GM21423 (cell line): Measurements from ENCODE around the gene MYO10.

Experiments
- ATAC-seq: cut with Tn5 transposase; IDR thresholded peaks from one replicate; pipeline ENCODE4 v1.9.1; 2021; ENCODE audit warnings: mild to moderate bottlenecking, moderate library complexity; ENCODE audit not compliant: unreplicated experiment

MYO10 gene

DNA sequence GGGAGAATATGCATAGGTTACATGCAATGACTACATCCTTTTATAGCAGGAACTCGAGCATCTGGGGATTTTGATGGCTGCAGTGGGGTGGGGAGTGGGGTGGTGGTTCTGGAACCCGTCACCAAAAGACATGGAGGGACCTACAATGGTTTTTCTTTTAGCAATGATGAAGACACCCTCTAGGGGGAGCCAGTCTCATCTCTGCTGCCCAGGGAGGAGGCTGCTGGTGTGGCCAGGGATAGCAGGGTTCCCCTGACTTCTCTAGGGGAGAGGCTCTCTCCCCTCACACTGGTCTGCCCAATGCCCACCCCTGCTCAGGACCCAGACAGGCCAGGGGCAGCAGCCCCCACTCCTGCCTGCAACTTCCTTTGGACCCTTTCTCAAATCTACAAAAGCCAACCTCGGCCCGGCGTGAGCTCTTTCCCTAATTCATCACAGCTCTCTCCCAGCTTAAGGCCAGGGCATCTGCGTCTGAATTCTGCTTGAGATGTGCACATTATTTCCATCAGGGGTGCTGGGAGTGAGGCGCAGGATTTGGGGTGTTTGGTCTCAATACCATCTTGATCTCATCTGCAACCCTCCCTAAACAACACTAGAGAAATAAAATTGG lies 245.7 kb downstream of the MYO10 start:
- ATAC-seq = peak; percentile 76

DNA sequence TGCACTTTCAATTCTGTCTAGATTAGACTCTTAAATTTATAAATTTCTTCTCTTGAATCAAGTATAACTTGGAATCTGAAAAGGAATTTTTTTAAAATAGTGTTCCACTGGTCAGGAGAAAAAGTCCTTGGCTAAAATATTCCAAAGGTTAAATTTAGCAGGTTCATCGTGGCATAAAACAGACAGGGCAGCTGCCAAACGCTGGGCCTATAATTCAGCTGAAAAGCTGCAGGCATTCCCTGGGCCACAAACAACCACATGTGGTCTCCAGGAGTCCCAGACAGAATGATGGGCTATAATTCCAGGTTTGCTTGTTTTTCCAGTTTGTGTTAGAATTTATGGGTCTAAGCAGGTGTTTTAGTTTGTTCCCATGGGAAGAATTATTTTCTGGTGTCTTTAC lies 248.2 kb downstream of the MYO10 start:
- ATAC-seq = no peak

GRCh38 chr5:16685069-16685468 lies 251.0 kb downstream of the MYO10 start:
- no peak for ATAC-seq

DNA sequence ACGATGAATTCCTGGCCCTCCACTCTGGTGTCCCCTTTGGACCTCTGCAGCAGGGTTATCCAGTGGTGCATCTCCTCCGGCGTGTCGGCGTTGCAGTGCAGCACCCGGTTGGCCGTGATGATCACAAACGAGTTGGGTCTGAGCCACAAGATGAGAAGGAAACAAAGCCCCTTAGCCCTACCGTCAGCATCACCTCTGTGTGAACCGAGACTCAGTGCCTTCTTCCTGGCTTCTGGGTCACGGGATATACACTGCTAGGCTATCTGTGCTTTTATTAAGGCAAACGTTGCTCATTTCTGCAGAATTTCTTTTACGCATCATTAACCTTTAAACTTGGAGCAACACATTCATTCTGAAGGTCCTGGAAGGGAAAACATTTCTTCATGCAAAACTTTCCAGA lies 254.2 kb downstream of the MYO10 start:
- ATAC-seq = no peak

GRCh38 chr5:16679863-16680262 lies 256.2 kb downstream of the MYO10 start:
- no peak for ATAC-seq

DNA sequence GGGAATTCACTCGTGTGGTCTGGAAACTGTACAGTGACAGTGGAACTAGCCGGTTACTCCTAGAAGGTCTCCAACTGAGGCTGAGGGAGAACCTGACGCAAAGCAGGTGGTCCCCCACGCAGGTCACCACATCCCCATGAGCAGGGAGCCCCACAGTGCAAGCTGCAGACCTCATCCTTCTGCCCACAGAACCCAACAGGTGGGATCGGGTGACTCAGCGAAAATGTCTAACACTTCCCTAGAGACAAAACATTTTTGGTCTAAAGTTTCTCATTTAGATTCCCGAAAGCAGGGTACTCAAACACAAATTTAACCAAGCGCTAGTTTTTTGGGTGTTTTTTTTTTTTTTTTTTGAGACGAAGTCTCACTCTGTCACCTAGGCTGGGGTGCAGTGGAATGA lies 256.9 kb downstream of the MYO10 start:
- no peak for ATAC-seq

- no peak for ATAC-seq
These were observed 260.3 kb downstream of the MYO10 start for GRCh38 chr5:16675806-16676205.

GRCh38 chr5:16674750-16675149 lies 261.3 kb downstream of the MYO10 start:
- no peak for ATAC-seq

DNA sequence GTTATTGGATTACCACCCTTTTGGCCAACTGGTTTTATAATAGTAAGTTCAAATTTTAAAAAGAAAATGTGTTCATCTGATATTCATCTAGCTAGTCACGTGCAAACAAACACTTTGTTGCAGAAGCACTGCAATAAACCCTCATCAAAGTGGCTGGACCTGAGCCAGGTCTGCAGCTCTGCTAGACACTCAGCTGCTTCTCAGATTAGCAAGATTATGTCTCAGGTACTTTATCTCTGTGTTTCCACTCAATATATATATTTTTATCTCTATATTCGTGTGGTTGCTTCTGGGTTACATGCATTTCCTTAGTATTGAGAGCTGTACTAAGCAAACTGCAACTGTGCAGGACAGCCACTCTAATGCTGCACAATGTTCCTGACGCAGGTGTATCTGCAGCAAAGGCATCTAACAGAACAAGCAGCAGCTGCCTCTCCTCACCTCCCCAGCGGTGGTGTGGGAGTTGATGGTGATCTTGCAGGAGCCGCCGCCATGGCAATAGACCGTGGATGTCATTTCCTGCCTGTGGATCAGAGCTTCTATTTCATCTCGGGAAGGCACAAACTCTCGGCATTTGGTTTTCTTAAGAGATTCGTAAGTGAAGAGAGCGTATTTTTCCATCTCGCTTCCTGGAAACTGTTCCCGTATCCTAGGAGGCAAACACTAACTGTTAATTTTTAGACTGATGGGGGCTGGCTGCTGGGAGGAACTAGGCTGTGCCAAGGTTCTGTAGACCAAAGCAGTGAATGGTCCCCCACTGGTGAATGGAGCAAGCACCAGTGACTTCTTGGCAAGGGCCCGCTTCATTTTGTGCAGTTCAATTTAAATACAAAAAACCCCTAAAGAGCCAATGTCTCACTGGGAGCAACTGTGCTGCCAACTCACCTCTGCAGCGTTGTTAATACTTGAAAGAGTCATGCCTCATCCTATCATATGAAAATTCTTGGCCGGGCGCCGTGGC lies 262.6 kb downstream of the MYO10 start:
- no peak for ATAC-seq

- no peak for ATAC-seq
These were observed 264.9 kb downstream of the MYO10 start for GRCh38 chr5:16671208-16671607.

DNA sequence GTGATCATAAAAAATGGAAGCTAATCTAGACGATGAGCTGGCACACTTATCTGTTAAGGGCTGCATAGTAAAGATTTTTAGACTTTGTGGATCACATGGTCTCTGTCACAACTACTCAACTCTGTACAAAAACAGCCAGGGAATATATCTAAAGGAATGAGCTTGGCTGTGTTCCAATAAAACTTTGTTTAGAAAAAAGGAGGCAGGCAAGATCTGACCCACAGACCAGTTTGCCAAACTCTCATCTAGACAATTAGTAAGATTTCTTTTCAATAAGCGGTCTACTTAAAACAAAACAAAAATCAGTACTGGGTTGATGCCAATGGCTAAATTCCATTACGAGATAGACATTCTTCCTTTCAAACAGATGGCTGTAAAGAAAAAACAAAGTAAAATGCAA lies 266.3 kb downstream of the MYO10 start:
- ATAC-seq = no peak

DNA sequence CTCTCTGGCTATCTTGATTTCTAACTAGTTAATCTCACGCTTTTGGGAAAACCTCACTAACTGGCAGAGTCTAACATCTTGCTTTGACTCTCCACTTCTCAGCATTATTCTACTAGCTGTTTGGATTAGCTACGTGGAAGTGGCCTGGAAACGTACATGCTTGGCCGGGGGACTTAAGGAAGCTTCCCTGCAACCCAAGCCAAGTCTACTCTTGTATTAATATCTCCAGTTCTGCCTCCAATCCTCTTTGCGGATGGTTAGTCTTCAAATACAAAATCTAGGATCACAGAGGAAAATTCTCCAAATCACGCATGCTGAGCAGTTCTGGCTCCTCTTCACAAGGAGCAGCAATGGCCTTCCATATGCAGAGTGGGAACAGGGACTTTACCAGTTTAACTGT lies 267.5 kb downstream of the MYO10 start:
- no peak for ATAC-seq

- no peak for ATAC-seq
These were observed 267.9 kb downstream of the MYO10 start for GRCh38 chr5:16668194-16668593.

DNA sequence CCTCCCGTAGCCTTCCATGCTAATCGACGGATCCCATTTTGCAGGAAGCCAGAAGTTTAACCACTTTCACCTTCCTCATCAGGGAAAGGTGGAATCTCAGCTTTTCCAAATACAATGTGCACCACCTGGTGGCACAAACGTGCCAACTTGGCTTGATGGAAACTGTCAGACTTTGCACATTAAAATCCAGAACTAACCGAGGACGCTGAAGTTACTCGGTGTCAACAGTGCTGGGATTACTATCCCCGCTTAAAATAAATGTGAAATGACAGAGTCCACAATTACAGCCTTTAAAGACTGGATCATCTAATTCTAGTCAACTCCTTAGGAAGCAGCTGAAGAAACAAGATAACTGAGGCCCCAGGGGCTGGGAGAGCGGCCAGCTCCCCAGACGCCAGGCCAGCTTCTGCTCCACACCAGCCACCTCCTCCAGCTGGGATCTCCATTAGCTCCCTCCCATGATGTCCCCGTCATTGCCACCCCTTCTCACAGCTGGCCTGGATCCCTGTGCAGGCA lies 269.1 kb downstream of the MYO10 start:
- no peak for ATAC-seq

- no peak for ATAC-seq
These were observed 269.8 kb downstream of the MYO10 start for GRCh38 chr5:16666130-16666882.

DNA sequence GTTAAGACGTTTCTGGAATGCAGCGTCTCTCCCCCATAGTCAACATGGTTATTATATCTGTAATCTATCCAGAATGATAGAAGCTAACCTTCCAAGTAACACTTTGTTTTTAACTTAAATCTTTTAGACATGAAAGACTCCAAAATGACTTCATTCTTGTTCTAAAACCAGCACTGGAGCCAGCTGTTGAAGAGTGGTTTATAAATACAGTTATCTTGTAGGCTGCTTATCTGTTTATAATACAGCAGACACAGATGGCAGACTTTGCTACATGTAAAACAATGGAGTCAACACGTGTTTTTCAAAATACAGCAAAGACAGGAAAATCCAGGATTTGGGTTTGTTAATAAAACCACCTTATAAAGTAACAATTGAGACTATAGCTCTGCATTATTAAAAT lies 270.5 kb downstream of the MYO10 start:
- ATAC-seq = no peak

GRCh38 chr5:16664368-16664767 lies 271.7 kb downstream of the MYO10 start:
- no peak for ATAC-seq

DNA sequence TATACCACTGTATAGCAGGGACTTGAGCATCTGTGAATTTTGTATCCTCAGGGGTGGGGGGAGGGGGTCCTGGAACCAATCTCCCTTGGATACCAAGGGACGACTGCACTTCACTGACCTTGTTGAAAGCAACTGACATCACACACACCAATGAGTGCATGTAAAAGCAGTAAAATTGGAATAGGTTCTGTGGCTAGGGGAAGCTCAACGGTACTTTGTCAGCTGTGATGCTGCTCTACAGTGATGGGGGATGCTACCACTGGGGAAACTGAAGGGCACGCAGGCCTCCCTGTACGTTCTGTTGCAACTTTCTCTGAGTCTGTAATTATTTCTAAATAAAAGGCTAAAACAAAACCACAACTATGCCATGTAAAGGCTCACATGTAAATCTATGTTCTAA lies 272.2 kb downstream of the MYO10 start:
- no peak for ATAC-seq

DNA sequence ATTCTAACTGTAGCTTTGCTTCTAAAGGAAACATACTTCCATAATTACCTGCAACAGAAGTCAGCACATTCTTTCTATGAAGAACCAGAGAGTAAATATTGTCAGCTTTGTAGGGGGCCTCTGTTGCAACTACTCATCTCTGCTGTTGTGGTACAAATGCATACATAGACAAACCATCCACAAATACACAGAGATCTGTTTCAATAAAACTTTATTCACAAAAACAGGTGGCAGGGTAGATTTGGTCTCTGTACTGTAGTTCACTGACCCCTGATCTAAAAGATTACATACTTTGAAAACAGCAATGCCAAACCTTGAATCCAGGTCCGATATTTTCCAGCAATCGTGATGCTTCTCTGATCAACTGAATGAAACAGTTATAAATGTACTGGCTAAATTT lies 274.4 kb downstream of the MYO10 start:
- no peak for ATAC-seq

DNA sequence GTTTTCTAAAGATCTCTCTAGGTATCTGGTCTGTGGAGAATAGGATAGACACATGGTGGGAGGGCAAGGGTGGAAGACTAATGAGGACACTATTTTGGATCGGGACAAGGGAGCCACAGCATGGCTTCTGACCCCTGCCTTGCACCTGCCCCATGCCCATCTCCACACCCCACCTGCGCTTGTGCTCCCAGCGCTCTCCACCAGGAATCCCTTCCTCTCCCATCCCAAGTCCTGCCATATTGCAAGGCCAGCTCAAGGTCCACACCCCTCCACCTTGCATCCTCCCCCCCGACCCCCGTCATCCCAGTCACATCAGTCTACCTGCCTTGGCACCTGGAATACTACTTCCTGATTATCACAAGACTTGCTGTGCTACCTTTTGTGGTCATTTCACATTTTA lies 275.1 kb downstream of the MYO10 start:
- ATAC-seq = no peak

- no peak for ATAC-seq
These were observed 276.6 kb downstream of the MYO10 start for GRCh38 chr5:16659536-16659935.
